Endothelial cell of umbilical vein (primary cell): ENCODE results near the gene FAM20A. TPM values are rescaled to one million over a fixed set of nuclear protein-coding genes. Genes with fewer than 3 reads are reported as not detected.

ENCODE experiments used
- BruUV-seq: library from RNA; stranded (reverse); fragments of 400-500 nt; replicated peaks from 2 replicates; lab custom pipeline; 2021; lab: Mats Ljungman, UMichigan
- CTCF ChIA-PET: fragments of 300-600, 350-600 bp; sonication (Branson Sonifier 250); formaldehyde crosslinking; loops from one replicate; lab custom pipeline; 2021; ENCODE audit warnings: antibody characterized with exemption, inconsistent platforms; lab: Charles Lee
- POLR2A ChIA-PET: fragments of 300-600, 350-600 bp; sonication (Branson Sonifier 250); formaldehyde crosslinking; loops from one replicate; lab custom pipeline; 2021; ENCODE audit warnings: antibody characterized with exemption, inconsistent platforms; lab: Charles Lee
- DNase-seq: peaks from one replicate; pipeline ENCODE4 v3.0.0-alpha.2; 2011; ENCODE audit warnings: low read depth, low spot score
- FAIRE-seq: peaks from 2 replicates; lab custom pipeline; 2011; peaks lifted over from hg19 to GRCh38; lab: Jason Lieb, UNC
- H2AFZ ChIP-seq: 2 replicates; pipeline ENCODE4 v1.6.0; 2012; ENCODE audit warnings: low read depth, low read length, control low read depth, inconsistent platforms
- H3K27ac ChIP-seq: 2 replicates; pipeline ENCODE4 v1.5.1; 2011; ENCODE audit warnings: low read depth, mild to moderate bottlenecking, control low read depth, low read length, moderate library complexity; ENCODE audit not compliant: insufficient read depth
- H3K27me3 ChIP-seq, 2 experiments: 2 replicates each; pipeline versions ENCODE4 v1.6.0 to v1.6.1; 2011; ENCODE audit warnings: low read length in 2 of 2, mixed read lengths in 1 of 2; ENCODE audit not compliant: control insufficient read depth in 2 of 2, insufficient read depth in 2 of 2
- H3K36me3 ChIP-seq, 2 experiments: 2 replicates in 1 of 2; 3 replicates in 1 of 2; pipeline ENCODE4 v1.5.1; 2011; ENCODE audit warnings: low read length in 2 of 2, mild to moderate bottlenecking in 1 of 2, moderate library complexity in 1 of 2; ENCODE audit not compliant: control insufficient read depth in 2 of 2, insufficient read depth in 2 of 2; ENCODE audit errors: extremely low read depth in 1 of 2
- H3K4me1 ChIP-seq: 3 replicates; pipeline ENCODE4 v1.5.1; 2011; ENCODE audit warnings: mild to moderate bottlenecking, low read length; ENCODE audit not compliant: control insufficient read depth, insufficient read depth; ENCODE audit errors: extremely low read depth
- H3K4me2 ChIP-seq: 2 replicates; pipeline ENCODE4 v1.6.1; 2011; ENCODE audit warnings: low read length, control low read depth, mixed read lengths; ENCODE audit not compliant: insufficient read depth
- H3K4me3 ChIP-seq, 3 experiments: fragments of 200-600 bp in 1 of 3; sonication (generic), shearing (Covaris generic) in 1 of 3; replicated peaks in 1 of 3; 2 replicates each; pipeline ENCODE4 v1.5.1; 2011 to 2016; ENCODE audit warnings: control low read depth in 3 of 3, low read length in 3 of 3, mild to moderate bottlenecking in 2 of 3, inconsistent platforms in 1 of 3, low read depth in 1 of 3, moderate library complexity in 1 of 3; ENCODE audit not compliant: insufficient read depth in 1 of 3
- H3K79me2 ChIP-seq: 2 replicates; pipeline ENCODE4 v1.6.0; 2012; ENCODE audit warnings: low read length, inconsistent platforms; ENCODE audit not compliant: control insufficient read depth, insufficient read depth
- H3K9ac ChIP-seq: replicated peaks from 2 replicates; pipeline ENCODE3; 2011; ENCODE audit warnings: low read length, control low read depth; ENCODE audit not compliant: insufficient read depth; ENCODE audit errors: extremely low read depth
- H3K9me1 ChIP-seq: replicated peaks from 3 replicates; pipeline ENCODE4 v1.6.0; 2011; ENCODE audit warnings: mild to moderate bottlenecking, low read length; ENCODE audit not compliant: control insufficient read depth, insufficient read depth; ENCODE audit errors: extremely low read depth
- H3K9me3 ChIP-seq: replicated peaks from 2 replicates; pipeline ENCODE4 v1.5.1; 2012; ENCODE audit warnings: low read length, inconsistent platforms; ENCODE audit not compliant: control insufficient read depth, insufficient read depth
- H4K20me1 ChIP-seq: replicated peaks from 2 replicates; pipeline ENCODE3; 2011; ENCODE audit warnings: mild to moderate bottlenecking, low read length; ENCODE audit not compliant: control insufficient read depth, insufficient read depth; ENCODE audit errors: extremely low read depth
- EZH2 ChIP-seq: IDR thresholded peaks from 2 replicates; pipeline ENCODE4 v1.6.1; 2012; ENCODE audit warnings: borderline replicate concordance, low read depth, mild to moderate bottlenecking, moderate library complexity, low read length, inconsistent platforms; ENCODE audit not compliant: severe bottlenecking
- FOS ChIP-seq: IDR thresholded peaks from 2 replicates; pipeline ENCODE4 v1.6.1; 2011; ENCODE audit warnings: mild to moderate bottlenecking, low read length, moderate library complexity, borderline replicate concordance; ENCODE audit not compliant: insufficient read depth
- GATA2 ChIP-seq: IDR thresholded peaks from 2 replicates; pipeline ENCODE4 v1.7.0; 2011; ENCODE audit warnings: low read depth, mild to moderate bottlenecking, moderate library complexity, mixed read lengths, low read length; ENCODE audit not compliant: insufficient read length, insufficient read depth
- JUN ChIP-seq: IDR thresholded peaks from 2 replicates; pipeline ENCODE4 v1.6.1; 2011; ENCODE audit warnings: borderline replicate concordance, low read depth; ENCODE audit not compliant: insufficient read length, insufficient read depth
- MYC ChIP-seq: IDR thresholded peaks from one replicate; pipeline ENCODE4 v1.6.1; 2011; ENCODE audit warnings: mild to moderate bottlenecking, low read depth, low read length
- POLR2A ChIP-seq: IDR thresholded peaks from 2 replicates; pipeline ENCODE4 v1.6.1; 2012; ENCODE audit warnings: low read depth, mild to moderate bottlenecking, control low read depth, low read length
- POLR2AphosphoS5 ChIP-seq: IDR thresholded peaks from 2 replicates; pipeline ENCODE4 v1.6.1; 2012; ENCODE audit warnings: low read depth, mild to moderate bottlenecking, control low read depth, low read length, moderate library complexity; ENCODE audit not compliant: insufficient read depth
- dilution Hi-C: fragments of 300-500 bp; cut with MboI; formaldehyde crosslinking; loops from one replicate; pipeline ENCODE4 v1.15.0; 2019; ENCODE audit warnings: low sequenced_read_pairs; ENCODE audit not compliant: extremely low pct_ligation_motif_present
- intact Hi-C: fragments of 100-400 bp; cut with micrococcal nuclease; formaldehyde crosslinking; loops from one replicate; pipeline ENCODE4 v1.10.0; 2022
- polyA plus RNA-seq, 4 experiments: library from polyadenylated mRNA; depleted of rRNA in 3 of 4; stranded (reverse) in 3 of 4; unstranded in 1 of 4; fragments of >200 nt; gene quantifications; 2 replicates each; pipeline versions ENCODE4 v1.2.1 to v1.2.3, GENCODE V29; 2011 to 2012; ENCODE audit warnings: missing spikeins in 1 of 4
- total RNA-seq: library from RNA; stranded (reverse); gene quantifications from 2 replicates; pipeline ENCODE4 v1.2.3, GENCODE V29; 2021
- TF ChIP-seq, protein P1 (sequence below), 2 donors: IDR thresholded peaks; 1 replicate in 1 of 2; 2 replicates in 1 of 2; pipeline ENCODE4 v1.5.1; 2011; ENCODE audit warnings: low read length in 2 of 2, mild to moderate bottlenecking in 2 of 2, moderate library complexity in 2 of 2, control low read depth in 1 of 2, inconsistent platforms in 1 of 2, low read depth in 1 of 2; ENCODE audit not compliant: insufficient read depth in 1 of 2; ENCODE audit errors: extremely low read depth in 1 of 2
- TF ChIP-seq, protein P2 (sequence below): IDR thresholded peaks from 2 replicates; pipeline ENCODE4 v1.6.1; 2011; ENCODE audit not compliant: insufficient read depth, insufficient read length

Gene FAM20A
- total and polyA plus RNA-seq, 2 donors (not counting 3 experiments of a cell fraction or from before 2014, with no cell fraction given) = not detected

- POLR2A ChIA-PET = no interaction called here
- no peak overlapping the region for H3K9ac ChIP-seq
- DNase-seq = no peak
- H3K36me3 ChIP-seq = no peaks in the 10 kb centered on the region
- no peaks in the 10 kb centered on the region for H3K9me3 ChIP-seq
- no peak overlapping the region for H3K4me2 ChIP-seq
- peaks cover 0 to 3% of the 10 kb centered on the region in 2 experiments for H3K27me3 ChIP-seq
- FAIRE-seq = no peak
- no peak for TF ChIP-seq GATA2
- no peak for TF ChIP-seq FOS
- TF ChIP-seq JUN = no peak
- TF ChIP-seq POLR2A = no peak
- TF ChIP-seq EZH2 = no peak
- no peak for TF ChIP-seq POLR2AphosphoS5
- TF ChIP-seq, protein P1, sequence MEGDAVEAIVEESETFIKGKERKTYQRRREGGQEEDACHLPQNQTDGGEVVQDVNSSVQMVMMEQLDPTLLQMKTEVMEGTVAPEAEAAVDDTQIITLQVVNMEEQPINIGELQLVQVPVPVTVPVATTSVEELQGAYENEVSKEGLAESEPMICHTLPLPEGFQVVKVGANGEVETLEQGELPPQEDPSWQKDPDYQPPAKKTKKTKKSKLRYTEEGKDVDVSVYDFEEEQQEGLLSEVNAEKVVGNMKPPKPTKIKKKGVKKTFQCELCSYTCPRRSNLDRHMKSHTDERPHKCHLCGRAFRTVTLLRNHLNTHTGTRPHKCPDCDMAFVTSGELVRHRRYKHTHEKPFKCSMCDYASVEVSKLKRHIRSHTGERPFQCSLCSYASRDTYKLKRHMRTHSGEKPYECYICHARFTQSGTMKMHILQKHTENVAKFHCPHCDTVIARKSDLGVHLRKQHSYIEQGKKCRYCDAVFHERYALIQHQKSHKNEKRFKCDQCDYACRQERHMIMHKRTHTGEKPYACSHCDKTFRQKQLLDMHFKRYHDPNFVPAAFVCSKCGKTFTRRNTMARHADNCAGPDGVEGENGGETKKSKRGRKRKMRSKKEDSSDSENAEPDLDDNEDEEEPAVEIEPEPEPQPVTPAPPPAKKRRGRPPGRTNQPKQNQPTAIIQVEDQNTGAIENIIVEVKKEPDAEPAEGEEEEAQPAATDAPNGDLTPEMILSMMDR (IDR thresholded peaks at IDR 0.05; ENCODE audit: extremely low read depth in 1 of 2, insufficient read depth in 1 of 2, low read depth in 1 of 2, low read length in 2 of 2) = no peak
- no peak for TF ChIP-seq MYC
- TF ChIP-seq, protein P2, sequence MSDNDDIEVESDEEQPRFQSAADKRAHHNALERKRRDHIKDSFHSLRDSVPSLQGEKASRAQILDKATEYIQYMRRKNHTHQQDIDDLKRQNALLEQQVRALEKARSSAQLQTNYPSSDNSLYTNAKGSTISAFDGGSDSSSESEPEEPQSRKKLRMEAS = no peak
- no peaks in the 10 kb centered on the region for H3K9me1 ChIP-seq
- dilution Hi-C loops = no loop called here
- H3K4me1 ChIP-seq = no peaks in the 10 kb centered on the region
- H2AFZ ChIP-seq = no peak overlapping the region
- no peak overlapping the region for H3K27ac ChIP-seq
- H3K79me2 ChIP-seq = no peaks in the 10 kb centered on the region
- CTCF ChIA-PET = no interaction called here
- no peaks in the 10 kb centered on the region for H4K20me1 ChIP-seq
- intact Hi-C loops = loop anchor here (5.0 kb wide), 1 partner anchor 78 kb away; no protein-coding TSS in a partner anchor
- no TSS peak for BruUV-seq
- no peak overlapping the region for H3K4me3 ChIP-seq
Measured at GRCh38 chr17:68610554-68610953, 9.4 kb upstream of the FAM20A start.
